Left cardiac atrium (tissue), 4 donors: ENCODE results near the gene ATP2B3. TPM values are rescaled to one million over a fixed set of nuclear protein-coding genes. Genes with fewer than 3 reads are reported as not detected.

Experiments used
- ATAC-seq, 2 donors: fragments of 200-7000 bp; cut with Tn5 transposase; one replicate each; pipeline ENCODE4 v1.9.1; 2020; ENCODE audit warnings: mild to moderate bottlenecking in 2 of 2, moderate library complexity in 2 of 2
- DNase-seq: peaks from one replicate; pipeline ENCODE4 v3.0.0-alpha.2; 2020
- intact Hi-C, 2 donors: fragments of 100-400 bp; cut with DNase I; formaldehyde crosslinking; loops; one replicate each; pipeline versions ENCODE4 v1.14.1 to v1.15.1; 2022 to 2023
- long read RNA-seq: library from polyadenylated mRNA; unstranded; transcript quantifications from one replicate; pipeline ENCODE4 v2.0.0, GENCODE V29; 2021
- total RNA-seq, 2 donors: library from RNA; stranded (reverse); fragmentation: NEBNext Ultra II Directional; extraction: Animal tissue kit (Norgen Biotek cat#: 25700); gene quantifications; one replicate each; pipeline ENCODE4 v1.2.1, GENCODE V29; 2021
- donor health status: DM: no; HTN: yes; CAD: no.
- donor health status: DM: no; HTN: yes; CAD: no; lungs with severe emphysema.
- donor health status: DM: yes; HTN: yes; CAD: no.
- donor health status: Dilated cardiomyopathy.

The ATP2B3 gene
- under 1 TPM in 1 of 2 donors, not detected in 1; 0.10 TPM for total RNA-seq
- long read RNA-seq: 0 reads

GRCh38 chrX:153517423-153517822 lies at the start of gene ATP2B3:
TSS of gene ATP2B3 (plus strand) at chrX:153517642. CDS start at chrX:153536248, 18,606 bp downstream.
- ATAC-seq (no peak), DNase-seq (no peak)
- intact Hi-C loops: no loop called here

- DNase-seq (no peak), ATAC-seq (peak in 1 of 2 donors; percentile 4)
- intact Hi-C loops: no loop called here
These were observed 49.3 kb upstream of the ATP2B3 start for GRCh38 chrX:153468008-153468580.

- peak; percentile 14 to 21 for ATAC-seq
- DNase-seq: no peak
- intact Hi-C loops: loop anchor here in 1 of 2 donors (5.0 kb wide), 1 partner anchor 37 kb away; no protein-coding TSS in a partner anchor
These were observed 47.5 kb upstream of the ATP2B3 start for GRCh38 chrX:153469811-153470410.

GRCh38 chrX:153470411-153471363 lies 46.8 kb upstream of the ATP2B3 start, which contains the start of gene HAUS7:
TSS of gene HAUS7 (minus strand) at chrX:153470576. CDS start at chrX:153470557, 19 bp downstream.
- ATAC-seq (peak; percentile 89 to 92), DNase-seq (peak; percentile 87)
- intact Hi-C loops: loop anchor here in 1 of 2 donors (5.0 kb wide), 1 partner anchor 37 kb away; no protein-coding TSS in a partner anchor

GRCh38 chrX:153471663-153472280 lies 45.7 kb upstream of the ATP2B3 start:
- no peak for ATAC-seq
- DNase-seq: no peak
- intact Hi-C loops: loop anchor here in 1 of 2 donors (5.0 kb wide), 1 partner anchor 36 kb away; no protein-coding TSS in a partner anchor

- DNase-seq (no peak), ATAC-seq (no peak)
- intact Hi-C loops: loop anchor here in 1 of 2 donors (5.0 kb wide), 1 partner anchor 34 kb away; no protein-coding TSS in a partner anchor
These were observed 44.3 kb upstream of the ATP2B3 start for GRCh38 chrX:153473126-153473525.

- ATAC-seq: no peak
- intact Hi-C loops: loop anchor here in 1 of 2 donors (5.0 kb wide), 1 partner anchor 33 kb away; no protein-coding TSS in a partner anchor
These were observed 43.2 kb upstream of the ATP2B3 start for GRCh38 chrX:153474266-153474665.

GRCh38 chrX:153474718-153475117 lies 42.7 kb upstream of the ATP2B3 start:
- intact Hi-C loops: loop anchor here in 1 of 2 donors (5.0 kb wide), 1 partner anchor 33 kb away; no protein-coding TSS in a partner anchor
- peak; percentile 86 for DNase-seq
- ATAC-seq: peak; percentile 5 to 8

More at GRCh38 chrX:153474266-153474665, 43.2 kb upstream of the ATP2B3 start:
- DNase-seq: no peak

GRCh38 chrX:153475271-153475670 lies 42.2 kb upstream of the ATP2B3 start:
- ATAC-seq (no peak), DNase-seq (no peak)
- intact Hi-C loops: no loop called here

- ATAC-seq: no peak
- no peak for DNase-seq
- intact Hi-C loops: no loop called here
These were observed 41.6 kb upstream of the ATP2B3 start for GRCh38 chrX:153475751-153476281.

- DNase-seq (peak; percentile 74), ATAC-seq (peak; percentile 50 to 73)
- intact Hi-C loops: no loop called here
These were observed 40.6 kb upstream of the ATP2B3 start for GRCh38 chrX:153476666-153477363.

- ATAC-seq (no peak), DNase-seq (no peak)
- intact Hi-C loops: no loop called here
These were observed 40.0 kb upstream of the ATP2B3 start for GRCh38 chrX:153477364-153477857.

GRCh38 chrX:153477901-153478300 lies 39.5 kb upstream of the ATP2B3 start:
- DNase-seq: no peak

GRCh38 chrX:153478746-153479145 lies 38.7 kb upstream of the ATP2B3 start:
- DNase-seq (no peak), ATAC-seq (no peak)
- intact Hi-C loops: no loop called here

More at GRCh38 chrX:153477901-153478300, 39.5 kb upstream of the ATP2B3 start:
- ATAC-seq: peak; percentile 16 to 45
- intact Hi-C loops: no loop called here

GRCh38 chrX:153481043-153481442 lies 36.4 kb upstream of the ATP2B3 start:
- intact Hi-C loops: no loop called here
- DNase-seq (no peak), ATAC-seq (no peak)

- intact Hi-C loops: no loop called here
- DNase-seq (no peak), ATAC-seq (no peak)
These were observed 34.9 kb upstream of the ATP2B3 start for GRCh38 chrX:153482376-153483015.

GRCh38 chrX:153485396-153486080 lies 31.9 kb upstream of the ATP2B3 start:
- intact Hi-C loops: no loop called here
- no peak for DNase-seq
- no peak for ATAC-seq
